HG03108 (cell line): Measurements from ENCODE around the gene ACCS.

Source experiments
- ATAC-seq: cut with Tn5 transposase; IDR thresholded peaks from one replicate; pipeline ENCODE4 v1.9.1; 2021; ENCODE audit warnings: moderate library complexity; ENCODE audit not compliant: unreplicated experiment

The ACCS gene

GRCh38 chr11:44036811-44037657 lies 29.0 kb upstream of the ACCS start:
- ATAC-seq: peak; percentile 73

GRCh38 chr11:44037658-44037998 lies 28.4 kb upstream of the ACCS start:
- no peak for ATAC-seq

- ATAC-seq: no peak
Observed at GRCh38 chr11:44043157-44043556, 22.9 kb upstream of the ACCS start.

- no peak for ATAC-seq
Observed at GRCh38 chr11:44046182-44046581, 19.9 kb upstream of the ACCS start.

GRCh38 chr11:44047298-44047697 lies 18.8 kb upstream of the ACCS start:
- ATAC-seq: no peak

- ATAC-seq: no peak
Observed at GRCh38 chr11:44047931-44048431, 18.1 kb upstream of the ACCS start, which contains the start of gene ACCSL. TSS of gene ACCSL (plus strand) at chr11:44047981. CDS start at chr11:44048037, 56 bp downstream.

GRCh38 chr11:44049832-44050231 lies 16.2 kb upstream of the ACCS start:
- no peak for ATAC-seq

- no peak for ATAC-seq
Observed at GRCh38 chr11:44051171-44051570, 14.9 kb upstream of the ACCS start.

- ATAC-seq: no peak
Observed at GRCh38 chr11:44057340-44057739, 8.7 kb upstream of the ACCS start.

- no peak for ATAC-seq
Observed at GRCh38 chr11:44058275-44058674, 7.8 kb upstream of the ACCS start.

- no peak for ATAC-seq
Observed at GRCh38 chr11:44065161-44065661, 859 bp upstream of the ACCS start.

GRCh38 chr11:44066732-44067141 lies 667 bp downstream of the ACCS start:
- ATAC-seq: no peak

- ATAC-seq: no peak
Observed at GRCh38 chr11:44067266-44067665, 1.2 kb downstream of the ACCS start.

GRCh38 chr11:44068180-44068579 lies 2.1 kb downstream of the ACCS start:
- no peak for ATAC-seq

GRCh38 chr11:44071157-44071556 lies 5.1 kb downstream of the ACCS start:
- ATAC-seq: no peak

GRCh38 chr11:44072757-44073658 lies 6.9 kb downstream of the ACCS start:
- ATAC-seq: no peak

- ATAC-seq: no peak
Observed at GRCh38 chr11:44078794-44079193, 12.7 kb downstream of the ACCS start.

GRCh38 chr11:44079376-44079775 lies 13.3 kb downstream of the ACCS start:
- no peak for ATAC-seq

GRCh38 chr11:44080951-44081350 lies 14.9 kb downstream of the ACCS start:
- ATAC-seq: no peak

GRCh38 chr11:44082645-44083044 lies 16.6 kb downstream of the ACCS start:
- ATAC-seq: no peak

GRCh38 chr11:44083433-44083832 lies 17.4 kb downstream of the ACCS start:
- ATAC-seq: no peak
